NCI-H2196 (cell line): Measurements from ENCODE around the gene LAMB1.

ENCODE experiments used
- DNase-seq: peaks from one replicate; lab custom pipeline; 2025; ENCODE audit not compliant: unreplicated experiment; lab: John Stamatoyannopoulos, UW

LAMB1 gene

DNA sequence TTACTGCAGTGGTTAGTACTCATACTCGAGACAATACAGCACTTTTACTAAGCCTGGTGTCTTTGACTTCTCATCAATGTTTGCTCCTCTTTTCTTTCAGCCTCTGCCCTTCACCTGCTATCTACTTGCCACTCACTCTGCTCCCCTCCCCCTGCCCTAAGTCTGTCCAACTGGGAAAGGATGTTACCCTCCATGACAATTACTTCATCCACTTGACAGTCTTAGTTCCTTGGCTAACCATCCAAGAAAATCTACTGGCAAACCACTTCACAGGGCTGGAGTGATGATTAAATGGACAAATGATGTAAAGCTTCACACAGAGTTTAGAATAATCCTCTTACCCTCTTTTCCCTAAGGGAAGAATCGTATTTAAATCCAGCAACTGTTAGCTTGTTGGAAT lies 120.2 kb downstream of the LAMB1 start:
- no peak for DNase-seq

DNA sequence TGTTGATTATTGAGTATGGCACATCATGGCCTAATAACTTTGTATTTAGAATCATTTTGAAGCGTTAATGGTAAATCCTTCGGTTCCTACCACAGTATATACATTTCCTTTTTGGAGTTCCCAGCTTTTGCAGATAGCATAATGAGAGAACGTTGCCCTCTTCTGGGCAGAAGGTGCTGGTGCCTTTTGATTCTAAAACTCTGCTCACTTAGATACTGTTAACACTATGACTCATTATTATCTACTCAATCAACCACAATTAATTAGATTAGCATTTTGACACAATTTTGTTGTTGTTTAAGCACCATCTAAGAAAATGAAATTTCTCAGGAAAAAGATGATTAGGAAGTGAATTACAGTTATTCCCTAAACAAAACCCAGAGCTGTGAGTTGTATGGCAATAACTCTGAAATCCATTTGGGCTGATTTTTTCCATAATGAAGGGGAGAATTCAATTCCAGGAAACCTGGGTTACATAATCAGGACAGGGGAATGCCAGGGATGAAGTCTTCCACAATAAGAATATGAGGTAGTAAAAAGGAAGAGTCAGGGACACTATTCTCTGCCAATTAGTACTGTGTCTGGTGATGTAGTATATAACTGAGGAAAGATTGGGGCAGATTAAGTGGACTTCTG lies 123.4 kb downstream of the LAMB1 start:
- peak; percentile 49 for DNase-seq

- no peak for DNase-seq
Observed at GRCh38 chr7:107878636-107879035, 124.3 kb downstream of the LAMB1 start.

- no peak for DNase-seq
Observed at GRCh38 chr7:107877731-107878382, 125.1 kb downstream of the LAMB1 start.

- DNase-seq: no peak
Observed at GRCh38 chr7:107876916-107877315, 126.0 kb downstream of the LAMB1 start.

GRCh38 chr7:107874605-107875446 lies 128.1 kb downstream of the LAMB1 start:
- peak; percentile 67 for DNase-seq

DNA sequence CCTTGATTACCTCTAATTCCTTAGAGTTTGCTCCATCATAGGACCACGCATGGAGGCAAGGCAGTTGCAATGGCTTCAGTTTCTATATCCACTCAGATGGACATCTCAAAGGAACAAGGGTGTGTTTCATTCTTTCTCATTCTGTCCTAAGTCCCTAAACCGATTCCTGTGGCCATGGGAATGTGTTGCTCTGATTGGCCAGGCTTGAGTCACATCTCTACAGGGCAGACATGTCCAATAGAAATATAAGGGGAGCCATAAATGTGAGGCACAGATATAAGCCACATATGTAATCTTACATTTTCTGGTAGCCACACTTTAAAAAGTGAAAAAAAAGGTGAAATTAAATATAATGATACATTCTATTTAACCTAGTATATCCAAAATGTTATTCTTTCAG lies 128.8 kb downstream of the LAMB1 start:
- DNase-seq: no peak
